Measurements from ENCODE around the gene CARD6.

DNA sequence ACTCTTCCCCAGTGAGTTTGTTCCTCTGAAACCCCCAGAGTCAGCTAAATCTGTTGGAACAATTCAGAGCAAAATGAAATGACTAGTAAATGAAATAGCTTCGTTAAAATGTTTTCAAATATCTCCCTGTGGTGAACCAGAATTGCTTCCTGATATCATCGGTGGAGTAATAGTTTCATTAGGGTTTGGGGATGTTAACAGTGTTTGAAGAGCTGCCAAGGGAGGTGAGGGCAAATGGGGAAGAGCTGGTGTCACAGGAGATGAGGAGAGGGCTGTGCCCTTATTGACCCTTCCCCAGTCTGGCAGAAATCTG, 63.8 kb downstream of the CARD6 start:
- TF ChIP-seq, protein P1, sequence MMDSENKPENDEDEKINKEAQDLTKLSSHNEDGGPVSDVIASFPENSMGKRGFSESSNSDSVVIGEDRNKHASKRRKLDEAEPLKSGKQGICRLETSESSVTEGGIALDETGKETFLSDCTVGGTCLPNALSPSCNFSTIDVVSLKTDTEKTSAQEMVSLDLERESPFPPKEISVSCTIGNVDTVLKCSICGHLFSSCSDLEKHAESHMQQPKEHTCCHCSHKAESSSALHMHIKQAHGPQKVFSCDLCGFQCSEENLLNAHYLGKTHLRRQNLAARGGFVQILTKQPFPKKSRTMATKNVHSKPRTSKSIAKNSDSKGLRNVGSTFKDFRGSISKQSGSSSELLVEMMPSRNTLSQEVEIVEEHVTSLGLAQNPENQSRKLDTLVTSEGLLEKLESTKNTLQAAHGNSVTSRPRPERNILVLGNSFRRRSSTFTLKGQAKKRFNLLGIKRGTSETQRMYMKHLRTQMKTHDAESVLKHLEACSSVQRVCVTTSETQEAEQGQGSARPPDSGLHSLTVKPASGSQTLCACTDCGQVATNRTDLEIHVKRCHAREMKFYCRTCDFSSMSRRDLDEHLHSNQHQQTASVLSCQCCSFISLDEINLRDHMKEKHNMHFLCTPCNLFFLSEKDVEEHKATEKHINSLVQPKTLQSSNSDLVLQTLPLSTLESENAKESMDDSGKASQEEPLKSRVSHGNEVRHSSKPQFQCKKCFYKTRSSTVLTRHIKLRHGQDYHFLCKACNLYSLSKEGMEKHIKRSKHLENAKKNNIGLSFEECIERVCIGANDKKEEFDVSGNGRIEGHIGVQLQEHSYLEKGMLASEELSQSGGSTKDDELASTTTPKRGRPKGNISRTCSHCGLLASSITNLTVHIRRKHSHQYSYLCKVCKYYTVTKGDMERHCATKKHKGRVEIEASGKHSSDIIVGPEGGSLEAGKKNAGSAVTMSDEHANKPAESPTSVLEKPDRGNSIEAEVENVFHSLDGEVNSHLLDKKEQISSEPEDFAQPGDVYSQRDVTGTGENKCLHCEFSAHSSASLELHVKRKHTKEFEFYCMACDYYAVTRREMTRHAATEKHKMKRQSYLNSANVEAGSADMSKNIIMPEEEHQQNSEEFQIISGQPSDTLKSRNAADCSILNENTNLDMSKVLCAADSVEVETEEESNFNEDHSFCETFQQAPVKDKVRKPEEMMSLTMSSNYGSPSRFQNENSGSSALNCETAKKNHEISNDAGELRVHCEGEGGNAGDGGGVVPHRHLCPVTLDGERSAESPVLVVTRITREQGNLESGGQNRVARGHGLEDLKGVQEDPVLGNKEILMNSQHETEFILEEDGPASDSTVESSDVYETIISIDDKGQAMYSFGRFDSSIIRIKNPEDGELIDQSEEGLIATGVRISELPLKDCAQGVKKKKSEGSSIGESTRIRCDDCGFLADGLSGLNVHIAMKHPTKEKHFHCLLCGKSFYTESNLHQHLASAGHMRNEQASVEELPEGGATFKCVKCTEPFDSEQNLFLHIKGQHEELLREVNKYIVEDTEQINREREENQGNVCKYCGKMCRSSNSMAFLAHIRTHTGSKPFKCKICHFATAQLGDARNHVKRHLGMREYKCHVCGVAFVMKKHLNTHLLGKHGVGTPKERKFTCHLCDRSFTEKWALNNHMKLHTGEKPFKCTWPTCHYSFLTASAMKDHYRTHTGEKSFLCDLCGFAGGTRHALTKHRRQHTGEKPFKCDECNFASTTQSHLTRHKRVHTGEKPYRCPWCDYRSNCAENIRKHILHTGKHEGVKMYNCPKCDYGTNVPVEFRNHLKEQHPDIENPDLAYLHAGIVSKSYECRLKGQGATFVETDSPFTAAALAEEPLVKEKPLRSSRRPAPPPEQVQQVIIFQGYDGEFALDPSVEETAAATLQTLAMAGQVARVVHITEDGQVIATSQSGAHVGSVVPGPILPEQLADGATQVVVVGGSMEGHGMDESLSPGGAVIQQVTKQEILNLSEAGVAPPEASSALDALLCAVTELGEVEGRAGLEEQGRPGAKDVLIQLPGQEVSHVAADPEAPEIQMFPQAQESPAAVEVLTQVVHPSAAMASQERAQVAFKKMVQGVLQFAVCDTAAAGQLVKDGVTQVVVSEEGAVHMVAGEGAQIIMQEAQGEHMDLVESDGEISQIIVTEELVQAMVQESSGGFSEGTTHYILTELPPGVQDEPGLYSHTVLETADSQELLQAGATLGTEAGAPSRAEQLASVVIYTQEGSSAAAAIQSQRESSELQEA (CRISPR knock-in tag; IDR thresholded peaks at IDR 0.05; ENCODE audit: not compliant biosample characterization): no peak
- no peak for TF ChIP-seq ATF1 (CRISPR knock-in tag; IDR thresholded peaks at IDR 0.05)
- no peak for TF ChIP-seq ZNF350 (CRISPR knock-in tag; IDR thresholded peaks at IDR 0.05; ENCODE audit: borderline replicate concordance, low read depth)
- TF ChIP-seq TRIM24 (CRISPR knock-in tag; IDR thresholded peaks at IDR 0.05): no peak
- no peak for TF ChIP-seq NCOA1 (CRISPR knock-in tag; IDR thresholded peaks at IDR 0.05)
- TF ChIP-seq, protein P2, sequence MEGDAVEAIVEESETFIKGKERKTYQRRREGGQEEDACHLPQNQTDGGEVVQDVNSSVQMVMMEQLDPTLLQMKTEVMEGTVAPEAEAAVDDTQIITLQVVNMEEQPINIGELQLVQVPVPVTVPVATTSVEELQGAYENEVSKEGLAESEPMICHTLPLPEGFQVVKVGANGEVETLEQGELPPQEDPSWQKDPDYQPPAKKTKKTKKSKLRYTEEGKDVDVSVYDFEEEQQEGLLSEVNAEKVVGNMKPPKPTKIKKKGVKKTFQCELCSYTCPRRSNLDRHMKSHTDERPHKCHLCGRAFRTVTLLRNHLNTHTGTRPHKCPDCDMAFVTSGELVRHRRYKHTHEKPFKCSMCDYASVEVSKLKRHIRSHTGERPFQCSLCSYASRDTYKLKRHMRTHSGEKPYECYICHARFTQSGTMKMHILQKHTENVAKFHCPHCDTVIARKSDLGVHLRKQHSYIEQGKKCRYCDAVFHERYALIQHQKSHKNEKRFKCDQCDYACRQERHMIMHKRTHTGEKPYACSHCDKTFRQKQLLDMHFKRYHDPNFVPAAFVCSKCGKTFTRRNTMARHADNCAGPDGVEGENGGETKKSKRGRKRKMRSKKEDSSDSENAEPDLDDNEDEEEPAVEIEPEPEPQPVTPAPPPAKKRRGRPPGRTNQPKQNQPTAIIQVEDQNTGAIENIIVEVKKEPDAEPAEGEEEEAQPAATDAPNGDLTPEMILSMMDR (CRISPR knock-in tag; IDR thresholded peaks at IDR 0.05): no peak
- TF ChIP-seq GABPA (IDR thresholded peaks at IDR 0.05; ENCODE audit: low read depth, low read length): no peak
- TF ChIP-seq GABPA (CRISPR knock-in tag; IDR thresholded peaks at IDR 0.05; ENCODE audit: low read depth): no peak
- no peak for TF ChIP-seq ZNF644 (CRISPR knock-in tag; IDR thresholded peaks at IDR 0.05; ENCODE audit: low read depth)
- TF ChIP-seq, protein P3, sequence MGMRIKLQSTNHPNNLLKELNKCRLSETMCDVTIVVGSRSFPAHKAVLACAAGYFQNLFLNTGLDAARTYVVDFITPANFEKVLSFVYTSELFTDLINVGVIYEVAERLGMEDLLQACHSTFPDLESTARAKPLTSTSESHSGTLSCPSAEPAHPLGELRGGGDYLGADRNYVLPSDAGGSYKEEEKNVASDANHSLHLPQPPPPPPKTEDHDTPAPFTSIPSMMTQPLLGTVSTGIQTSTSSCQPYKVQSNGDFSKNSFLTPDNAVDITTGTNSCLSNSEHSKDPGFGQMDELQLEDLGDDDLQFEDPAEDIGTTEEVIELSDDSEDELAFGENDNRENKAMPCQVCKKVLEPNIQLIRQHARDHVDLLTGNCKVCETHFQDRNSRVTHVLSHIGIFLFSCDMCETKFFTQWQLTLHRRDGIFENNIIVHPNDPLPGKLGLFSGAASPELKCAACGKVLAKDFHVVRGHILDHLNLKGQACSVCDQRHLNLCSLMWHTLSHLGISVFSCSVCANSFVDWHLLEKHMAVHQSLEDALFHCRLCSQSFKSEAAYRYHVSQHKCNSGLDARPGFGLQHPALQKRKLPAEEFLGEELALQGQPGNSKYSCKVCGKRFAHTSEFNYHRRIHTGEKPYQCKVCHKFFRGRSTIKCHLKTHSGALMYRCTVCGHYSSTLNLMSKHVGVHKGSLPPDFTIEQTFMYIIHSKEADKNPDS (CRISPR knock-in tag; IDR thresholded peaks at IDR 0.05): no peak
- TF ChIP-seq EP300 (IDR thresholded peaks at IDR 0.05; ENCODE audit: low read depth in 2 of 2, low read length in 2 of 2): no peak
- TF ChIP-seq EP300 (CRISPR knock-in tag; IDR thresholded peaks at IDR 0.05; ENCODE audit: borderline replicate concordance): no peak
- no peak for TF ChIP-seq POLR2A (IDR thresholded peaks at IDR 0.05; ENCODE audit: insufficient read depth in 1 of 2, low read depth in 2 of 2, low read length in 2 of 2)
- no peak for TF ChIP-seq FOXK2 (IDR thresholded peaks at IDR 0.05)
- TF ChIP-seq ZBTB8A (CRISPR knock-in tag; IDR thresholded peaks at IDR 0.05; ENCODE audit: borderline replicate concordance, low read depth): no peak
